ENCODE results near the gene SMCHD1.

DNA sequence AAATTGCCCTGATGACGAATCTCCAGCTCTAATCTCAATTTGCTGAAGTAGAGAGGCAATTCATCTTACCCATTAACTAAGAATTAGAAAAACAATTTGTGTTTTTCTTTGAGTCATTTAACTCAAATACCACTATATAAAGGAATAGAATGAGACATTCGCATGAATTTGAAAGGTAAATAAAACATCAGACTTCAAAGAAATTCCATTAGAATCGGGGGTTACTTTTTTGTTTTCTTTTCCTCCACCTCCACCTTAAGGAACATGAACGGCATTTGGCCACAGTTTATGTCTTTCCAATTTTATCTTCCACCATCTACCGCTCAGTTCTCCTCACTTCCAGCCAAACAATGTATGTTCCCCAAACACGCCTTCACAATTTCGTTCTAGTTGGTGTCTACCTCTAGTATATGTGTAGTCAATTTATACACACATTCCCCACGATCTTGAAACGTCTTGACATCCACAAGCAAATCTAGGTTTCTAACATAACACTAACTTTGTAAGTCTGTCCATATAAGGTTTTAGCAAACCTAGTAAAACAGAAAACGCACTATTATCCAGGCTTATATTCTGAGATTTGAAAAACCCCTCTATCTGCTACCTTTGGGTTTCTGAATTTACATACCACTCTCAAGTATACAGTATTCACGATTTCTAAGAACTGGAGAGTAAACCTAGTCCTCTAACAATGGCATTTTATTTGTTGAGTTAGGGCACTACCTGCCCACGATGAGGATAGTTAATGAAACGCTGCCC is 1.2 kb upstream of the SMCHD1 start:
- TF ChIP-seq, protein P1, sequence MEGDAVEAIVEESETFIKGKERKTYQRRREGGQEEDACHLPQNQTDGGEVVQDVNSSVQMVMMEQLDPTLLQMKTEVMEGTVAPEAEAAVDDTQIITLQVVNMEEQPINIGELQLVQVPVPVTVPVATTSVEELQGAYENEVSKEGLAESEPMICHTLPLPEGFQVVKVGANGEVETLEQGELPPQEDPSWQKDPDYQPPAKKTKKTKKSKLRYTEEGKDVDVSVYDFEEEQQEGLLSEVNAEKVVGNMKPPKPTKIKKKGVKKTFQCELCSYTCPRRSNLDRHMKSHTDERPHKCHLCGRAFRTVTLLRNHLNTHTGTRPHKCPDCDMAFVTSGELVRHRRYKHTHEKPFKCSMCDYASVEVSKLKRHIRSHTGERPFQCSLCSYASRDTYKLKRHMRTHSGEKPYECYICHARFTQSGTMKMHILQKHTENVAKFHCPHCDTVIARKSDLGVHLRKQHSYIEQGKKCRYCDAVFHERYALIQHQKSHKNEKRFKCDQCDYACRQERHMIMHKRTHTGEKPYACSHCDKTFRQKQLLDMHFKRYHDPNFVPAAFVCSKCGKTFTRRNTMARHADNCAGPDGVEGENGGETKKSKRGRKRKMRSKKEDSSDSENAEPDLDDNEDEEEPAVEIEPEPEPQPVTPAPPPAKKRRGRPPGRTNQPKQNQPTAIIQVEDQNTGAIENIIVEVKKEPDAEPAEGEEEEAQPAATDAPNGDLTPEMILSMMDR (IDR thresholded peaks at IDR 0.05) = no peak
- TF ChIP-seq POLR2A (IDR thresholded peaks at IDR 0.05) (no peak), POLR2AphosphoS5 (IDR thresholded peaks at IDR 0.05) (no peak)

All from prostate gland (tissue), 2 donors.